Thoracic aorta (tissue), 2 donors: Measurements from ENCODE around the gene PBXIP1. TPM values are rescaled to one million over a fixed set of nuclear protein-coding genes. Genes with fewer than 3 reads are reported as not detected.
"Not testable (repeated sequence)": the region's sequence is repeated elsewhere in the genome, so short reads cannot be mapped to it uniquely, and the experiment has no call there.

Source experiments
- ATAC-seq: fragments of 150-250 bp; one replicate; pipeline ENCODE4 v1.8.0; 2017; ENCODE audit warnings: low read depth; ENCODE audit not compliant: insufficient number of reproducible peaks, low FRiP score
- DNase-seq: peaks from one replicate; pipeline ENCODE4 v3.0.0-alpha.2; 2020; ENCODE audit warnings: low spot score
- H3K27ac ChIP-seq, 2 donors: fragments of 200-600 bp; sonication (generic); 1 replicate in 1 of 2; 2 replicates in 1 of 2; pipeline ENCODE4 v1.5.1; 2016; ENCODE audit warnings: mild to moderate bottlenecking in 2 of 2, moderate library complexity in 2 of 2
- H3K27me3 ChIP-seq: fragments of 200-600 bp; sonication (generic); replicated peaks from 2 replicates; pipeline ENCODE4 v1.6.0; 2016; ENCODE audit warnings: mild to moderate bottlenecking; ENCODE audit not compliant: insufficient read depth
- H3K36me3 ChIP-seq: fragments of 200-600 bp; sonication (generic); one replicate; pipeline ENCODE4 v1.5.1; 2016
- H3K4me1 ChIP-seq, 2 donors: fragments of 200-600 bp; sonication (generic); 1 replicate in 1 of 2; 2 replicates in 1 of 2; pipeline versions ENCODE4 v1.5.1 to v1.6.0; 2016; ENCODE audit warnings: low read depth in 2 of 2, mild to moderate bottlenecking in 1 of 2; ENCODE audit not compliant: control insufficient read depth in 1 of 2
- H3K4me3 ChIP-seq: fragments of 200-600 bp; sonication (generic); 2 replicates; pipeline ENCODE4 v1.5.1; 2016; ENCODE audit warnings: mild to moderate bottlenecking
- H3K9me3 ChIP-seq: fragments of 200-600 bp; sonication (generic); 2 replicates; pipeline ENCODE4 v1.5.1; 2016
- CTCF ChIP-seq: fragments of 200-600 bp; sonication (generic); IDR thresholded peaks from one replicate; pipeline ENCODE4 v1.5.1; 2019; ENCODE audit warnings: antibody characterized with exemption
- total RNA-seq, 2 donors: library from RNA; depleted of rRNA; stranded (reverse); fragments of >200 nt; gene quantifications; one replicate each; pipeline versions ENCODE4 v1.1.0 to v1.2.3, GENCODE V29; 2016

Gene PBXIP1
- total RNA-seq, 2 donors from 2014 or later: 185 to 227 TPM

GRCh38 chr1:154910851-154911250 is 45.0 kb downstream of the PBXIP1 start:
- Histone ChIP-seq H3K9me3 (no peaks in the 10 kb centered on the region), H3K36me3 (no peaks in the 10 kb centered on the region), H3K27ac (no peak overlapping the region), H3K27me3 (no peaks in the 10 kb centered on the region), H3K4me1 (no peaks in the 10 kb centered on the region), H3K4me3 (no peak overlapping the region)
- DNase-seq (no peak), ATAC-seq (no peak)
- no peak for TF ChIP-seq CTCF

DNA sequence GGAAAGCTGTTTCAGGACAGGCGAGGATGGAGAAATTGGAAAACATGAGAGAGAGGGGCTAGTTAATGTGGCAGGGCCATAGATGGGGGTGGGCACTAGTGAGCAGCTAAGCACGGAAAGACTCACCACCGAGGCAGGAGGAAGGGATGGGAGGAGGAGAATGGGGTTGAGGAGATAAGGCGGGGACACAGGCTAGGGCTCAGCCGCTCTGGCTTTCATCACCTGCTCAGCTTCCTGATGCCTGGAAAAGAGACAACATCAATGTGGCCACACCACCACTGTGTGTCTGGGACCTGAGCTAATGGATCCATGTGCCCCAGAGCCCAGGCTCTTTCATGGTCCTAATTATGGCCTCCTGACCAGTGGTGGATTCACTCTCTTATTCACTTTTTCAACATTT is 47.0 kb downstream of the PBXIP1 start:
- ATAC-seq (no peak), DNase-seq (no peak)
- H3K9me3 ChIP-seq: no peaks in the 10 kb centered on the region
- no peak overlapping the region for H3K27ac ChIP-seq
- H3K4me1 ChIP-seq: no peaks in the 10 kb centered on the region
- no peaks in the 10 kb centered on the region for H3K27me3 ChIP-seq
- no peak for TF ChIP-seq CTCF
- H3K4me3 ChIP-seq: no peak overlapping the region
- H3K36me3 ChIP-seq: no peaks in the 10 kb centered on the region

GRCh38 chr1:154908129-154908528 is 47.8 kb downstream of the PBXIP1 start:
- H3K36me3 ChIP-seq, H3K4me1 ChIP-seq, H3K27me3 ChIP-seq, H3K27ac ChIP-seq, ATAC-seq, DNase-seq, H3K4me3 ChIP-seq, H3K9me3 ChIP-seq: not testable (repeated sequence)

DNA sequence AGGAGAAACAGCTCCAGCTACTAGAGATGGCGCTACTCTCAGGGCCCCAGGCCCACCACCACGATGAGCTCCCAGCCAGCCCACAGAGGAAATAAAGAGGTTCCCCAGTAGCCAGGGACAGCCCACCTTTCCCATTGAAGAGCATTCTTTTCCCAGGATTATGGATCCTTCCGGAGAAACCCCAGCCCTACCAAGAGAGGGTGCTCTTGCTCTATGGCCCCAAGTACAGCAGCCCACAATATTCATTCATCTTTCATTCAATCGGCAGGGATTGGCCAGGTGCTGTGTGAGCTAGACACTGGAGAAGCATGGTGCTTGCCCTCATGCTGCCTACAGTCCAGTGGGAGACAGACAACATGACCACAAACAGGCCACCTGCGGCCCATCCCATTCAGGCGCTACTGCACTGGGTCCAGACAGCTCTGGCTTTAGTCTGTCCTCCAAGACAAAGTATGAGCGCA is 49.2 kb downstream of the PBXIP1 start:
- DNase-seq (no peak), ATAC-seq (no peak)
- Histone ChIP-seq H3K27ac (no peak overlapping the region), H3K36me3 (no peaks in the 10 kb centered on the region), H3K4me3 (no peak overlapping the region), H3K9me3 (no peaks in the 10 kb centered on the region), H3K27me3 (no peaks in the 10 kb centered on the region), H3K4me1 (no peaks in the 10 kb centered on the region)
- TF ChIP-seq CTCF: peak; percentile 13

DNA sequence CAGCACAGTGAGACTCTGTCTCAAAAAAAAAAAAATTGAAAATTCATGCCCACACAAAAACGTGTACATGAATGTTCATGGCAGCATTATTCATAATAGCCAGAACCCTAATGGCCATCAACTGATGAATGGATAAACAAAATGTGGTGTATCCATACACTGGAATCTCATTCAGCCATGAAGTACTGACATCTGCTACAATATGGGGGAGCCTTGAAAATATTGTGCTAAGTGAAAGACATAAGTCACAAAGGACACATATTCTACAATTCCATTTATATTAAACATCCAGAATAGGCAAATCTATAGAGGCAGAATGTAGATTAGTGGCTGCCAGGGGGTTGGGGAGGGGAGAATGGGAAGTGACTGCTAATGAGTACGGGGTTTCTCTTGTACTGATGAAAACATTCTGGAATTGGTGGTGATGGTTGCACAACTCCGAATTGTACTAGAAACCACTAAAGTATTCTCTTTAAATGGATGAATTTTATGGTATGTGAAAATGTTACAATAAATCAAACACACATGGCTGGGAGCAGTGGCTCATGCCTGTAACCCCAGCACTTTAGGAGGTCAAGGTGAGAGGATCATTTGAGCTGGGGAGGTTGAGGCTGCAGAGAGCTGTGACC is 52.8 kb downstream of the PBXIP1 start:
- ATAC-seq (no peak), DNase-seq (no peak)
- no peak overlapping the region for H3K4me3 ChIP-seq
- no peaks in the 10 kb centered on the region for H3K27me3 ChIP-seq
- no peak overlapping the region for H3K27ac ChIP-seq
- no peak for TF ChIP-seq CTCF
- H3K4me1 ChIP-seq: no peaks in the 10 kb centered on the region
- H3K36me3 ChIP-seq: no peaks in the 10 kb centered on the region
- H3K9me3 ChIP-seq: no peaks in the 10 kb centered on the region

DNA sequence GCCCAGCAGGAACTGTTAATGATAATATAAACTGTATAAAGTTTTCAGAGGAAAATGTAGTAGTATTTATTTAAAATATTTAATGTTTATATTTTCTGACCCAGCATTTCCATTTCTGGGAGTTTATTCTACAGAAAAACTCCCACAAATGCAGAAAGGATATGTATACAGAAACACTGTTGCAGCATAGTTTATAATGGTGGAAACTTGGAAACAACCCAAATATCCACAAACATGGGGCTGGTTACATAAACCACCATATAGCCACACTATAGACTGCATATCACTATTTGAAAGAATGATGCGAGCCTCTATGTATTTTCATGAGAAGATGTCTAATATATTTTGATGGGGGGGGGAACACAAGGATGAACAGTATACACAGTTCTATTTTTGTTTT is 54.3 kb downstream of the PBXIP1 start:
- DNase-seq (no peak), ATAC-seq (no peak)
- Histone ChIP-seq H3K27ac (no peak overlapping the region), H3K9me3 (no peaks in the 10 kb centered on the region), H3K27me3 (no peaks in the 10 kb centered on the region), H3K4me3 (no peak overlapping the region), H3K4me1 (no peaks in the 10 kb centered on the region), H3K36me3 (no peaks in the 10 kb centered on the region)
- TF ChIP-seq CTCF: no peak
